ENCODE measurements around the gene ATP6V0B.

- TF ChIP-seq FOXK1 (CRISPR knock-in tag; IDR thresholded peaks at IDR 0.05; ENCODE audit: borderline replicate concordance, low read depth) (no peak), BHLHE40 (IDR thresholded peaks at IDR 0.05; ENCODE audit: low read length) (no peak), ZNF281 (CRISPR knock-in tag; IDR thresholded peaks at IDR 0.05; ENCODE audit: borderline replicate concordance) (no peak), ZNF547 (CRISPR knock-in tag; IDR thresholded peaks at IDR 0.05) (no peak), ZNF274 (CRISPR knock-in tag; IDR thresholded peaks at IDR 0.05) (no peak), RFX5 (IDR thresholded peaks at IDR 0.05; ENCODE audit: low read depth, low read length) (no peak), ZNF101 (CRISPR knock-in tag; IDR thresholded peaks at IDR 0.05; ENCODE audit: borderline replicate concordance, low read depth) (no peak), HNF4G (IDR thresholded peaks at IDR 0.05; ENCODE audit: borderline replicate concordance, low read depth, low read length) (no peak), HNF4G (CRISPR knock-in tag; IDR thresholded peaks at IDR 0.05; ENCODE audit: borderline replicate concordance, low read depth) (no peak), EZH2 (conservative IDR thresholded peaks at IDR 0.05; ENCODE audit: low read depth, low read length) (no peak), ZNF431 (CRISPR knock-in tag; IDR thresholded peaks at IDR 0.05; ENCODE audit: borderline replicate concordance, low read depth) (no peak), SP4 (CRISPR knock-in tag; IDR thresholded peaks at IDR 0.05) (no peak), KAT7 (CRISPR knock-in tag; IDR thresholded peaks at IDR 0.05; ENCODE audit: borderline replicate concordance) (no peak)
Measured at GRCh38 chr1:43992232-43992995, 17.7 kb downstream of the ATP6V0B start.

Measured in HepG2 (cell line).